BLaER1 treated with 17β-estradiol and CSF1 and Interleukin-3, amounts not matched to agents 10 nM and 100 nM (cell line): Measurements from ENCODE around the gene RGS7.

Experiments
- H3K27ac ChIP-seq, 11 experiments: shearing (Covaris generic); formaldehyde crosslinking; 2 replicates each; pipeline ENCODE4 v1.8.1; 2022
- H3K27me3 ChIP-seq, 11 experiments: shearing (Covaris generic); formaldehyde crosslinking; 2 replicates each; pipeline ENCODE4 v1.8.1; 2022
- H3K36me3 ChIP-seq, 11 experiments: shearing (Covaris generic); formaldehyde crosslinking; 2 replicates each; pipeline ENCODE4 v1.8.1; 2022
- H3K4me1 ChIP-seq, 10 experiments: shearing (Covaris generic); formaldehyde crosslinking; 2 replicates each; pipeline ENCODE4 v1.8.1; 2022
- H3K4me2 ChIP-seq, 11 experiments: shearing (Covaris generic); formaldehyde crosslinking; 2 replicates each; pipeline ENCODE4 v1.8.1; 2022
- H3K4me3 ChIP-seq, 10 experiments: shearing (Covaris generic); formaldehyde crosslinking; 2 replicates each; pipeline ENCODE4 v1.8.1; 2022
- H3K9ac ChIP-seq, 11 experiments: shearing (Covaris generic); formaldehyde crosslinking; 2 replicates each; pipeline ENCODE4 v1.8.1; 2022
- H3K9me3 ChIP-seq, 11 experiments: shearing (Covaris generic); formaldehyde crosslinking; replicated peaks in 1 of 11; 2 replicates each; pipeline ENCODE4 v1.8.1; 2022
- H4K20me1 ChIP-seq, 11 experiments: shearing (Covaris generic); formaldehyde crosslinking; 2 replicates each; pipeline ENCODE4 v1.8.1; 2022
- Cebpa-rat ChIP-seq, 11 experiments: shearing (Covaris generic); IDR thresholded peaks; 2 replicates each; pipeline ENCODE4 v1.8.1; 2022

Gene RGS7

GRCh38 chr1:241079047-241079446, 278.0 kb downstream of the RGS7 start:
- Histone ChIP-seq H3K4me3 (no peak overlapping the region), H4K20me1 (no peaks in the 10 kb centered on the region), H3K9me3 (no peaks in the 10 kb centered on the region), H3K4me2 (no peak overlapping the region), H3K27me3 (no peaks in the 10 kb centered on the region), H3K9ac (no peak overlapping the region), H3K36me3 (no peaks in the 10 kb centered on the region), H3K27ac (no peak overlapping the region), H3K4me1 (no peaks in the 10 kb centered on the region)
- TF ChIP-seq Cebpa-rat (IDR thresholded peaks at IDR 0.05) = no peak

GRCh38 chr1:241077386-241078147, 279.4 kb downstream of the RGS7 start:
- Histone ChIP-seq H3K4me2 (no peak overlapping the region), H3K4me1 (no peaks in the 10 kb centered on the region), H4K20me1 (no peaks in the 10 kb centered on the region), H3K4me3 (no peak overlapping the region), H3K27ac (no peak overlapping the region), H3K9me3 (no peaks in the 10 kb centered on the region), H3K9ac (no peak overlapping the region), H3K36me3 (no peaks in the 10 kb centered on the region), H3K27me3 (no peaks in the 10 kb centered on the region)
- no peak for TF ChIP-seq Cebpa-rat (IDR thresholded peaks at IDR 0.05)

GRCh38 chr1:241074507-241074906, 282.5 kb downstream of the RGS7 start:
- H3K4me3 ChIP-seq = no peak overlapping the region
- TF ChIP-seq Cebpa-rat (IDR thresholded peaks at IDR 0.05) = no peak
- no peak overlapping the region for H3K27ac ChIP-seq
- H3K36me3 ChIP-seq = no peaks in the 10 kb centered on the region
- no peaks in the 10 kb centered on the region for H3K4me1 ChIP-seq
- no peaks in the 10 kb centered on the region for H4K20me1 ChIP-seq
- no peak overlapping the region for H3K4me2 ChIP-seq
- no peaks in the 10 kb centered on the region for H3K27me3 ChIP-seq
- no peaks in the 10 kb centered on the region for H3K9me3 ChIP-seq
- H3K9ac ChIP-seq = no peak overlapping the region

- Histone ChIP-seq H3K27ac (no peak overlapping the region), H3K4me1 (peaks cover 0 to under 1% (median 0%) of the 10 kb centered on the region in 10 experiments; a peak in 1 of 20 replicates), H4K20me1 (no peaks in the 10 kb centered on the region), H3K4me2 (no peak overlapping the region), H3K9me3 (no peaks in the 10 kb centered on the region), H3K9ac (no peak overlapping the region), H3K27me3 (no peaks in the 10 kb centered on the region), H3K4me3 (no peak overlapping the region), H3K36me3 (no peaks in the 10 kb centered on the region)
- TF ChIP-seq Cebpa-rat (IDR thresholded peaks at IDR 0.05) = no peak
These were observed 288.6 kb downstream of the RGS7 start for GRCh38 chr1:241068359-241068758.

GRCh38 chr1:241063276-241063675, 293.7 kb downstream of the RGS7 start:
- no peaks in the 10 kb centered on the region for H3K27me3 ChIP-seq
- H3K36me3 ChIP-seq = no peaks in the 10 kb centered on the region
- H3K9ac ChIP-seq = no peak overlapping the region
- H3K4me2 ChIP-seq = no peak overlapping the region
- no peaks in the 10 kb centered on the region for H3K9me3 ChIP-seq
- H3K27ac ChIP-seq = no peak overlapping the region
- H3K4me3 ChIP-seq = no peak overlapping the region
- peaks cover 0 to 6% (median 0%) of the 10 kb centered on the region in 10 experiments; a peak in 2 of 20 replicates for H3K4me1 ChIP-seq
- no peaks in the 10 kb centered on the region for H4K20me1 ChIP-seq
- TF ChIP-seq Cebpa-rat (IDR thresholded peaks at IDR 0.05) = no peak

GRCh38 chr1:241061062-241061461, 295.9 kb downstream of the RGS7 start:
- Histone ChIP-seq H3K9me3 (no peaks in the 10 kb centered on the region), H3K36me3 (no peaks in the 10 kb centered on the region), H3K27me3 (no peaks in the 10 kb centered on the region), H3K4me2 (no peak overlapping the region), H4K20me1 (no peaks in the 10 kb centered on the region), H3K4me1 (peaks cover 0 to 6% (median 0%) of the 10 kb centered on the region in 10 experiments; a peak in 2 of 20 replicates), H3K27ac (no peak overlapping the region), H3K9ac (no peak overlapping the region), H3K4me3 (no peak overlapping the region)
- no peak for TF ChIP-seq Cebpa-rat (IDR thresholded peaks at IDR 0.05)

- H3K36me3 ChIP-seq = no peaks in the 10 kb centered on the region
- H3K9ac ChIP-seq = no peak overlapping the region
- no peaks in the 10 kb centered on the region for H3K4me1 ChIP-seq
- no peaks in the 10 kb centered on the region for H3K27me3 ChIP-seq
- H3K4me2 ChIP-seq = no peak overlapping the region
- no peaks in the 10 kb centered on the region for H3K9me3 ChIP-seq
- no peak overlapping the region for H3K27ac ChIP-seq
- no peak overlapping the region for H3K4me3 ChIP-seq
- no peak for TF ChIP-seq Cebpa-rat (IDR thresholded peaks at IDR 0.05)
- H4K20me1 ChIP-seq = no peaks in the 10 kb centered on the region
These were observed 308.4 kb downstream of the RGS7 start for GRCh38 chr1:241048622-241049021.

- Histone ChIP-seq H3K27ac (no peak overlapping the region), H3K4me2 (no peak overlapping the region), H4K20me1 (no peaks in the 10 kb centered on the region), H3K4me3 (no peak overlapping the region), H3K9ac (no peak overlapping the region), H3K9me3 (no peaks in the 10 kb centered on the region), H3K27me3 (no peaks in the 10 kb centered on the region), H3K4me1 (no peaks in the 10 kb centered on the region), H3K36me3 (no peaks in the 10 kb centered on the region)
- no peak for TF ChIP-seq Cebpa-rat (IDR thresholded peaks at IDR 0.05)
These were observed 311.3 kb downstream of the RGS7 start for GRCh38 chr1:241045659-241046058.

- Histone ChIP-seq H3K27me3 (no peaks in the 10 kb centered on the region), H3K9me3 (no peaks in the 10 kb centered on the region; a peak in 1 of 22 replicates), H4K20me1 (no peaks in the 10 kb centered on the region), H3K27ac (no peak overlapping the region), H3K4me2 (no peak overlapping the region), H3K9ac (no peak overlapping the region), H3K4me3 (no peak overlapping the region), H3K4me1 (no peaks in the 10 kb centered on the region), H3K36me3 (no peaks in the 10 kb centered on the region)
- no peak for TF ChIP-seq Cebpa-rat (IDR thresholded peaks at IDR 0.05)
These were observed 322.6 kb downstream of the RGS7 start for GRCh38 chr1:241034203-241034936.

- no peak overlapping the region for H3K27ac ChIP-seq
- H3K4me3 ChIP-seq = no peak overlapping the region
- no peak overlapping the region for H3K4me2 ChIP-seq
- H3K36me3 ChIP-seq = no peaks in the 10 kb centered on the region
- TF ChIP-seq Cebpa-rat (IDR thresholded peaks at IDR 0.05) = no peak
- no peaks in the 10 kb centered on the region for H3K27me3 ChIP-seq
- no peak overlapping the region for H3K9ac ChIP-seq
- no peaks in the 10 kb centered on the region; a peak in 1 of 22 replicates for H4K20me1 ChIP-seq
- no peaks in the 10 kb centered on the region; a peak in 1 of 22 replicates for H3K9me3 ChIP-seq
- peaks cover 0 to 8% (median 0%) of the 10 kb centered on the region in 10 experiments; a peak in 1 of 20 replicates for H3K4me1 ChIP-seq
These were observed 332.2 kb downstream of the RGS7 start for GRCh38 chr1:241024834-241025233.
